Right lung (tissue), 5 donors: ENCODE results near the gene MAPK8. TPM values are rescaled to one million over a fixed set of nuclear protein-coding genes. Genes with fewer than 3 reads are reported as not detected.
A peak's percentile ranks its signal among the peaks of the same experiment; 100 is the strongest.

ENCODE experiments used
- DNase-seq, 2 donors: peaks; one replicate each; pipeline ENCODE4 v3.0.0-alpha.2; 2013
- polyA plus RNA-seq, 5 donors: library from polyadenylated mRNA; unstranded; fragments of 120-200 nt; gene quantifications; one replicate each; pipeline versions ENCODE4 v1.2.1 to v1.2.3, GENCODE V29; 2013; ENCODE audit warnings: inconsistent platforms in 1 of 5, low replicate concordance in 1 of 5; ENCODE audit not compliant: insufficient read length in 5 of 5, insufficient read depth in 1 of 5

The MAPK8 gene
- polyA plus RNA-seq, 5 donors = 55.0 to 93.1 (median 73.7) TPM

DNA sequence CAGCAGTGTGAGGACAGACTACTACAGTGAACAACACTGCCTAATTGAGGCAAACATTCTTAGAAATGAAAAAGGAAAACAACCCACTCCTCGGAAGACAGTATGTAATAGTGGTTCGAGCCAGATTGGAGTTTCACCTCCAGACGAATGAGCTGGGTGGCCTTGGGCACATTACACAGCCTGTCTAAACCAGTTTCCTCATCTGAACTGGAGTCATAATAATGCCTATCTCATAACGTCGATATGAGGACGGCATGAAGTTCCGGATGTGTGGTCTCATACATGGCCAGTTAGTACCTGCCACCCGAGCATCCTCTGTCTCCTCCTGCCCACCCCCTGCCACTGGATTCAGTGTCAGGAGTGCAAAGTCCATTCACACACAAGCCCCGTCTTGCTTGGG is 16.2 kb upstream of the MAPK8 start:
- no peak for DNase-seq

DNA sequence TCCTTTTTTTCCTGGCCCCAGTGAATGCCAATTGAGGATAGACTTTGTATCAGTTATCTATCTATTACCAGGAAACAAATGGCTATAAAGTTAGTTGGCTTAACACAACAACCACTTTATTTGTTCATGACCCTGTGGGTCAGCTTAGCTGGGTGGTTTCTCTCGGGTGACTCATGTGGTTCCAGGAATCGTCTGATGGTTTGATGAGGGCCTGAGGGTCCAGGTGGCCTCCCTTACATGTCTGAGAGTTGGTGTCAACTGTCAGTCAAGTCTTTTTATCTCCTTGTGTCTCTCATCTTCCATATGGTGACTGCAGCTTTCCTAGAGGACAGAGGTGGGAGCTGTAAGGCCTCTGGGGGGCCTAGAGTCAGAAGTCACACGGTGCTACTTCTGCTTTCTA is 15.3 kb upstream of the MAPK8 start:
- DNase-seq = no peak

DNA sequence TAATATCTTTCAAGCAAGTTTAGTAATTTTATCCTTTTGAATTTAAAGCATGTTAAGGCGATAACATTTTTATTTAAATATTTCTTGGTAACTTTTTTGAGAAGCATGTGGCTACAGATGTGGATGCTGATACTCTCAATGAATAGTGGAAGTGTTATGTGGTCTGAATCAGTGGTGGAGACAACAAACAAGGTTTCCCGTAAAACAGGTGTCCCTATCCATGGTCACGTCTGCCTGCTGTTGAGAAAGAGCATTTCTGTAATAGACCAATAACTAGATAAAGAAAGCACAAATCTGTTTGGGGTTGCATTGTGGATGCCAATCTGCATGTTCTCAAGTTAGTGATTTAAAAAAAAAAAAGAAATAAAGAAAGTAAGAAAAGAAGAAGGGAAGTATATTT is 13.9 kb upstream of the MAPK8 start:
- DNase-seq = no peak

DNA sequence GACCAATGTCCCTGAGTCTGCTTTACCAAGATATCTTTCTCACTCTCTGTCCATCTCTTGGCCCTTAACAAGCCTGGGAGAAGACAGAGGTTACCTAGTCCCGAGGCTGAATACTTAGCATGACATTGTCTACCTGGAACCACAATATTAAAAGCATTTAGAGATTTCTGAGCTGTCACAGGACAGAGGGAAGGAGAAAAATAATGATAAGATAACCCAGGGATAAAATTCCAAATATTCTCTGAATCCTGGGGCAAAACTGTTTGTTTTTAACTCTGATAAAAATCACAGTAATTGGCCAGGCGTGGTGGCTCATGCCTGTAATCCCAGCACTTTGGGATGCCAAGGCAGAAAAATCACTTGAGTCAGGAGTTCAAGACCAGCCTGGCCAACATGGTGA is 12.0 kb upstream of the MAPK8 start:
- no peak for DNase-seq

DNA sequence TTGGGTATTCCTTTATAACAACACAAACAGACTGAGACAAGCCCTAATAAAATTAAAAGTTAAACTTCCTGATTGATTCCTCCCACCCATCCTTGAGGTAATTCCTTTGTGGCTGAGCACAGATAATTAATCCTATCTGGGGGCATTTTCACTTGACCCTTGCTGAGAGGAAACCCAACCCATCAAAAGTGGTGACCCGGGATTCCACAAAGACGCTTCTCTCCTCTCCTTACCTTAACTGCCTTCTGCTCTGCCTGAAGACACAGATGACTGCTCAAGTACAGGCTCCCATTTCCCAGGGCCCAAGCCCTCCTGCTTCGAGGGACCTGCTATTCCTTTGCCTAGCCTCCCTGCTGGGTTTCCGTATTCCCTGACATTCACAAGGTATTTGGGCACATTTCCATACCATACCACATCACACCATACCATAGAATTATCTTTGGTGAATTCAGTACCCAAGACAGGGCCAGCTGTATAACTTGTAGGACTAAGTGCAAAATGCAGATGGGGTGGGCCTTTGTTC is 9.8 kb upstream of the MAPK8 start:
- no peak for DNase-seq

DNA sequence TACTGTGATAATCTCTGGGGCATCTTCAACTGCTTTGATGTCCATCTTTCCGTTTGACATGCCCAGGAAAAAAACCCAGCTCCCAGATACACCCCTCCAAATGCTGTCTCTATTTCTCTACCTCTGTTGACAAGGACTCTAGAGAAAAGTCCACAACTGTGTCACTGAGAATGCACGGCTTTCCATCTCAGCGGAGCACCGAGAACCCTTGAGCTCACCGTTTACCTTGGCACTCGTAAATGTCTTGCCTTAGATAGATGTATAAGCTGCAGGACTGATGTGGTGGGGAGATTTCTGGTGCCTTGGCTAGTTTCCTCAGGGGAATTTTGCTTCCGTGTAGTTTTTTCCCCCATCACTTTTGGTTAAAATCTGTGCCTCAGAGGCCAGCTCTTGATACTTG is 7.4 kb upstream of the MAPK8 start:
- DNase-seq = no peak

DNA sequence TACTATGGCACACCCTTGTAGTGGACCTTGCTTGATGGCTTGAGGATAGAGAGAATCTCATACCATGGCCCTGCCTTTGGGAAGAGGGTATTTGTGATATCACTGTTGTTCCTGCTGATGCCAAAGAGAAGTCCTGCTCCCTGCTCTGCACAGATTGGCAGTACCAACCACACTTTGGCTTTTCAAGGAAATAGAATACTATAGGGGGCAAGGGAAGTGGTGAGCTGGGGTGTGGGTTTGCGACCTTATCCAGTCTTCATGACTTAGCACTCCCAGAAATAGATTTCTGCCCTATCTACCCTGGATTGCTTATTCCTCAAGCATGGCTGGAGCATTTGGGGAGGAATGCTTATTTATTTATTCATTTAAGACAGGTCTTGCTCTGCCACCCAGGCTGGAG is 6.8 kb upstream of the MAPK8 start:
- no peak for DNase-seq

DNA sequence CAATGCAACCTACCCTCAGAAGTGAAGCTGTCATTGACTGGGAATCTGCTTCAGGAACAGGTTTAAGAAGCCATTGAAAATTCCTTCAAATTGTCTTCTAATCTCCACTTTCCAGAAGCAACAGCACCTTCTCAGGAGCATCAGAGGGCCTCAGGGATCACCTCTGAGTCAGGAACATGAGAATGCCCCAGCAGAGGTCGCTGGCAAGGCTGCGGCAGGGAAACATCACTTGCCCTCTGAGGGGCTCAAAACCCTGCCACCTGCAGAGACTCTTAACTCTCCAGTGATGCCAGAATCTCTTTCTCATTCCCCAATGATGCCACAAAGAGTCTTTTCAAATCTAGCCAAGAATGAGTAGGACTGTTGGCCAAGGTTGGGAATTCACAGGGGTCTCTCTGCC is 5.9 kb upstream of the MAPK8 start:
- no peak for DNase-seq

DNA sequence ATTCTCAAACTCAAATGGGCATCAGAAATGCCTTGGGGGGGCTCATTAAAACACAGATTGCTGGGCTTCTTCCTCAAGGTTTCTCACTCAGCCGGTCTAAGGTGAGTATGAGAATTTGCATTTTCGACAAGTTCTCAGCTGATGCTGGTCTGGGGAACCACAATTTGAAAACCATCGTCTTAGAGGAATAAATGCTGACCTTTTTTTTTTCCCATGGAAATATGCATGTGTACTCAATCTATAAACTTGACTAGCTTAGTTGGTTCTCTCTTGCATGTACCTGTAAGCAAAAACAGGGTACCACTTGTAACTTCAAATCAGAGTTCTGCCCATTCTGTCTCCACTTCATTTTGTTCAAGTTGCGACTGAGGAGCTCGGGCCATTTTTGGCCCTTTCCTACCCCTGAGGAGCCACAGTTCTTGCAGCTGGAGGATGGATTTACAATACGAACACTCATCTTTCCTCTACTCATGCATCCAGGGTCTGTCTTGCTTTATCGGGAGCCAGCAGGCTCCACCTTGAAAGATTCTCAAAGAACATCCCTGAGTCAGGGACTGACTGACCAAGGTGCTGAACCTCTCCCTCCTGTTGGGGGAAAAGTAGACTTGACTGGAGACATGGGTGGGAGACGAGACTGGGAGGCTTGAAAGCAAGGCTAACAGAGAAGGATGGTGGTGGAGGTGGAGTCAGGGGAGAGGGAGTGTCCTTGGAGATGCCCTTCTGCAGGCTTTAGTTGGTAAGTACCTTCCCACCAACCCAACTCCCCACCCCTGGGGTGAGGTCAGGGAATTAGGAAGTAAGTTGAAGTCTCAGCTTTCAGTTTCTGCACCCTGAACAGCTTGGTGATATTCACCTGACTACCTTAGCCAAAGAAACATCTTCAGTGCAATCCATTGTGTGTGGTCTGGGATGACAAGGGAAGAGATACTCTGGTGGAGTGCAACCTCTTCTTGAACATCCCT is 3.7 kb upstream of the MAPK8 start:
- no peak for DNase-seq

DNA sequence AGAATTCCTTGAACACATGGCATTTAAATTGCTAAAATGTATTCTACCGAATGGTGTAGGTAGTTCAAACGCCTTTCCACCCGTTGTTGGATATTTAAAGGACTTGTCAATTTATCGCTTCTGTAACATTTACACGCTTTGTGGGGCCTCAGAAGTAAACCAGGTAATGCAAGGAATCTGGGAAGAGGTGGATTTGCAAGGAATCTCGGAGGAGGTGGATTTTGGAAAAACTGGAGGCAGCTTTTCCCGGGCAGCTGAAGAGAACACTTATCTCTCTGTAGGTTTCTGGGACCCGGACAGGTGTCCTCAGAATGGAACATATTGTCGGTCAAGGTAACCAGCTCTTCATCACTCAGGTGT is 592 bp upstream of the MAPK8 start:
- no peak for DNase-seq

DNA sequence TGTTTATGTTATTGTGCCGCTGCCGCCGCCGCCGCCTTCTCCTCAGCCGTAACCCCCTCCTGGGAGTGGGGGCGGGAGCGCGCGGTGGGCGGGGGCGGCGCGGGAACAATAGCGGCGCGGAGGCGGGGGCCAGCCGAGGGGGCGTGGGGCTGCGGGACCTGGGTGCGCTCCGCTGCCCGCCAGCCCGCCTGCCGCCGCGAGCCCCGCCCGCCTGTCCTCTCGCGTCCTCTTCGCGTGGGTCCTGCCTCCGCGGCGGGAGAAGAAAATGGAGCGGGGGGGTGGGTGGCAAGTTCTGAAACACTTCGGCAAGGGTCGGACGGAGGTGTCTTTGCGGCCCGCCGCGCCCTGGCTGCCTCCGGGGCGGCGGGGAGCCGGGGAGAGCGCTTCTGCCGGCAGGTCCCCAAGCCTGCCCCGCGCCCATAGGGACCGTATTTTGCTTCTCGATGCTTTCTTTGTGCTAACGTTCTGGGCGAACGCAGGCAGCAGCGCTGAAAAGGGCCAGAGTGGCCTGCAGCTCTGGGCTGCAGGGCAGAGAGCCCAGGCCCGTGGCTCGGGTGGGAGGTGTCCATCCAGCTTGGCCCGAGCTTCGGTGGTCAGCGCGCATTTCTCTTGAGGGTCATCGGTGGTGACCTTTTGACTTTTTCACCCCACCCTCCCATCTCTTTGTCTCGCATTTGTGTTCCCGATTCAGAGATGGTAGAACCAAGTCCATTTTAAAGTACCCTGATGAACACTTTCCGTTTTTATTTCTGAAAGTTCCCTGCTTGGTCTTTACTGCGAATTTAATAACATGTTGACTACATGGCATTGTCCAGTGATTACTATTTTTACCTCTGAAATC is 613 bp downstream of the MAPK8 start:
- peak in 1 of 2 donors; percentile 49 for DNase-seq

DNA sequence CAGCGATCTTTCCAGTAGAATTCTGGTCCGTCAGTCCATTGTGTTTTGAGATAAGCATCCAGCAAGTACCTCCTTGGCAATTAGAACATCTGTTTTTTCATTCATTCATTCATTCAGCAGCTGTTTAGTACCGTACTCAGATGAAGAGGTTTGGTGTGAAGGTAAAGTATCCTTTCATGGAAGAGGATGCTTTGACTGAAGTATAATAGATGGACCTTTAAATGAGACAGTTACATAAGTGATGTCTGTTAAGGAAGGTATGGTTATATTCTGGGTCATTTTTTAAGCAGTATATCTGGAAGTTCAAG is 1.2 kb downstream of the MAPK8 start:
- no peak for DNase-seq

DNA sequence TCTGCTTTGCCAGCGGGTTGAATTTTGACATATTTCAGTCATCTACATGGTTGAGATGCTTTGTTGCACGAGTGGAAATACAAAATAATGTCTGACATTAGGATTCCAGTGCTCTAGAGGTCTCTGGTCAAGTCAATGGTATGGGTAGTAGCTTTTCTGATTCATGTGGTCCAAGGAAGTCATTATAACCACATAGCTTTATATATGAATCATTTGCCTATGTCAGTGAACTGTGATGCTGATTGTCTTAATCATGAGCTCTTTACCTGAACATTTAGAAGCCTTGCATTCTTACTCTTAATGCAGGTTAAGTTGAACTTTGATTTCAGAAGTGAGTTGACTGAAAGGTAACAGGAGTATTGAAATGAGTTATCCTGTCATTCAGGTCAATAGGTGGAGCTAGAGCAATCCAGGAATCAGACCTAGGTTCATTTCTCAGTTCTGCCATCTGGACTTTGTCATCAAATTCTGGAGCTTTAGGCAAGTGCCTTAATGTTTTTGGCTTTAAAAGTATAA is 3.3 kb downstream of the MAPK8 start:
- no peak for DNase-seq

DNA sequence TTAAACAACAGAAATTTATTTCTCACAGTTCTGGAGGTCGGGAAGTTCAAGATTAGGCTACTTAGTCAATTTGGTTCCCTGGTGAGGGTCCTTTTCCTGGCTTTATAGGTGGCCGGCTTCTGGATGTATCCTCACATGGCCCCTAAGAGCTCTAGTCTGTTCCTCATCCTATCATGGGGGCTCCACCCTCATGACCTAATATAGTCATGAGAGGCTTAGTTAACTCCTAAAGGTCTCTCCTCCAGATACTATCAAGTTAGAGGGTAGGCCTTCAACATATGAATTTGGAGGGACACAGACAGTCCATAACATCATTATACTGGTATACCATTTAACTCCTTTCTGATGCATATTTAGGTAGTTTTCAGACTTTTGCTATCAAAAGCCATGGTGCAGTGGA is 7.6 kb downstream of the MAPK8 start:
- DNase-seq = no peak

DNA sequence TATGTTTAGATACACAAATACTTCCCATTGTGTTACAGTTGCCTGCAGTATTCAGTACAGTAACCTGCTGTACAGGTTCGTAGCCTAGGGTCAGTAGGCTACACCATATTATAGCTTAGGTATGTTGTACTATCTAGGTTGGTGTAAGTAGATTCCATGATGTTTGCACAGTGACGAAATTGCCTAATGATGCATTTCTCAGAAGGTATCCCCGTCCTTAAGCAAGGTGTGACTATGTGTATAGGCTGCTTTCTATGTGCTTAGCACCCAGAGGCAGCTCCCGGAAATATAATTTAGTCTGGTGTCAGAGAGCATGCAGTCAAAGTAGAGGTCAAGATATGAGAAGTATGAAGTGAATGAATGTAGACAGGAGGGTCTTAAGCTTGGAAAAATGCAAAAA is 9.8 kb downstream of the MAPK8 start:
- DNase-seq = no peak

DNA sequence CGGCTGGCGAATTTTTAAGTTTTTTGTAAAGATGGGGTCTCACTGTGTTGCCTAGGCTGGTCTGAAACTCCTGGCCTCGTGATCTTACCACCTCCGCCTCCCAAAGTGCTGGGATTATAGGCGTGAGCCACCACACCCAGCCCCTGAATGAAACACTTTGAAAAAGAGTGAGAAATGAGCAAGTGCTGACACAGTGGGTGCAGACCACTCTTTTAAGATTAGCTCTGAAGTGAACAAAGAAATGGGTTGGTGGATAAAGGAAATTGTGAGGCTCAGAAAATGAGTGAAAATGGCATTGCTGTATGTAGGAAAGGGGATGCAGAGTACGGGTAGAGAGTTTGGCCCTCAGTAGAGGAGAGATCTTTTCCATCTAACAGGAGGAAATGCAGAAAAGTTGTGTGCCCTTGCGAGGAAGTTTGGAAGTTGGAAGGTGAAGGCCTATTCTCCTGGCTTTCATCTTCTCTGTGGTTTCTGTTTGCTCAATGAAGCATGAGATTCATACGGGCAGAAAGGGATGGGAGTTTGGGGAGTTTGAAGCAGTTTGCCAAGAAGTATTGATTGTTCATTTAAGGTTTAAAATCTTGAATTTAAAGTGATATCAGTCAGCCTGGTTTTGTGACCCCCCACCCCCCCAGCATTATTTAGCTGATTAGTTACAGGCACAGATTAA is 11.0 kb downstream of the MAPK8 start:
- DNase-seq = no peak

DNA sequence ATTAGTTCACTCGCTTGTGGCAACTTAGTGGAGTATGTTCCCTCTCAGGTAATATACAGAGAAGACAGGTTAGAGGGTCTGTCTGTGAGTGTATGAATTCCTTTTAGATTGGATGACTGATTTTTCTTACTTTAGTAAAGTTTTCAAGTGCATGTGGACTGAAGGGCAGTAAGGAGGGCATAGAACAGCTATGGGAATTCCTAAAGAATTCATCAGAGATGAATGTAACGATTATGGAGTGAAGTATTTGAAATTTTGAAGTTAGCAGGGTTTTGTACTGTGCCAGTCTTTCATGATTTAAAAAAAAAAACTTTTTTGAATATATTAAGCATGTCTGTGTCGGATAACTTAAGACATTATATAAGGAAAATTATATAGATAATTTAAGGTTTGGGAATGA is 15.5 kb downstream of the MAPK8 start:
- DNase-seq = no peak

DNA sequence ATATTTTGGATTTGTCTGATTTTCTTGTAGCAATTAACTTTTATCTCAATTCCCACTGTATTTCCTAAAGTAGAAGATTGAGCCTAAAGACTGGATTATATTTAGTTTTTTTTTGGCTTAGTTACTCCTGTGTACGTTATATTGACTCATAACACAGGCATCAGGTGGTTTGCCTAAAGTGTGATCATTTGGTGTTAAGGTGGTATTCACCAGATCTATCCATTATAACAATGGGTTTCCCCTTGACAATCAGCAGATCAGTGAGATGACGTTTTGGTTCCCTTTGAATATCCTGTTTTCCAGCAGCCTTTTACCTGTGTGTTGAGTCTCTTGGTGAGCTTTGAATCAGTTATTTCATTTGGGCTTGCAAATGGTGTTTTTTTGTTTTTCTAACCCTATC is 18.1 kb downstream of the MAPK8 start:
- no peak for DNase-seq

DNA sequence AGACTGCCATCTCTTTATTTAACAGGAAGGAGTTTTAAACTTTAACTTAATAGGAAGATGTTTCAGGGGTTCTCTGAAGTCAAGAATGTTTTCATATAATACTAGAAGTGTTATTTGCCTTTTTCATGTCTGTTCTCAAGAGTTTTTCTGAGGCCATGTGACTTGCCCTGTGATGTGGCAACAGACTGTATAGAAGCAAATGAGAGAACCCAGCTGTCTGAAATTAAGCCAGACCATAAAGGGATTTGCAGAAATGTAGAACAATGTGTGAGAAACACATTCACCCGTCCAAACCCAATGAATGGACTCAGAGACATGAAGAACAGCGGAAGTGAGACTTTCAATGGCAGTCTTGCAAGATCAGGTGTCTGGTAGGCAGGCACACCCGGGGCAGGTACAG is 23.8 kb downstream of the MAPK8 start:
- peak; percentile 37 to 51 for DNase-seq

DNA sequence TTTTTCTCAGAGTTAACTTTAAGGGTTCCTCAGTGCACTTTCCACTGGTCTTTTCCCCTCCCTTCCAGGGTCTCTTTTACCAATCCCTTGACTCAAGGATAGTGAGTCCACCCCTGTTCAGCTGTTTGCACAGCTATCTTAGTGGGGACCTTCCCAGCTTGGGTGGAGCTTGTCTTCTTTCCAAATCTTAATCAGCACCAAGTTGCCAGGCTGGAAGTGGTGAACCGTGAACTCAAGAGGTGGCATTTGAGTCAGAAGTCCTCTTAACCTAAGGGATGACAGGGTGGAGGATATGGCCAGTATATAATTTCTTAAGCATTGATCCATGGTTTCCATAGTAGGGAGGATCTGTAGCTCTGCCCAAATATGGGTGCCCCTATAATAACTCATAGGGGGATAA is 25.0 kb downstream of the MAPK8 start:
- DNase-seq = no peak

DNA sequence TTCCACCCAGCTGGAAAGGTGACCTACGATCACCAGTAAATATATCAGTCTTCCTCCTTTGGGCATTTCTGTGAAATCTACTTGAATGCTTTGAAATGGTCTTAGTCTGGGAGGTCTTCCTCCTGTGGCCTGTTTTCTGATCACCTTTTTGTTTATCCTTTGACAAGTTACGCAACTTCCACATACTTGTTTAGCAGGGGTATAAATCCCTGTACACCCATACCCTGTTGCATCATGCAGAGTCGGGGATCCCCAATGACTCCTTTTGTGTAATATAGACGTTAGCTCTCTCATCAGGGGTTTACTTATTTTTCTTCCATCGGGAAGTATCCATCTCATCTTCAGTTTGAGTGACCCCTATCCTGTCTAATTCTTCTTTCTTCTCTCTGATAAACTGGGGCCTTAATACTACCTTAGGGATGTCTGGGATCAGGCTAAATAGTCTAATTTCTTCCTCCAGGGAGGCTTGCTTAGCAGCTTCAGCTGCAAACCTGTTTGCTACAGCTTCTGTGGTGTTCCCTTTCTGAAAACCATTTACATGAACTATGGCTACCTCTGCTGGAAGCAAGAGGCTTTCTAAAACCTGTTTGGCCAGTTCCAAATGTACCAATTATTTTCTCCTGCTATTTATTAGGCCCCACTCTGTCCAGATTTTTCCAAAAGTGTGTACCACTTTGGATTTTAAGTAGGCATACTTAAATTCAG is 25.8 kb downstream of the MAPK8 start:
- no peak for DNase-seq

DNA sequence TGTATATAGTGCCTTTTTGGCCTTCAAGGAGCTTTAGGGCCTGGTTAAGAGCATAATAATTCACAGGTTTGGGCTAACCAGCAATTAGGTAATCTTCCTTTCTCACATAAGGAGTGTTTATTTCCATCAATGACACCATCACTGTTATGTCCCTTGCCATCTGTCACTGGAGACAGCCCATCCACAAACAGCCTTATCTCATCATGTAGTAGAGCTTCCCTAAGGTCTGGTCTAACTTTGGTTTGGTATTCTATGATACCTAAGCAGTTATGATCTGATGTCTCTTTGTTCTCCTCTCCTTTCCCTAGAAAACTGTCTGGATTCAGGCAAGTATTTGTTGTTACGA is 26.4 kb downstream of the MAPK8 start:
- DNase-seq = no peak
